NT2/D1 (cell line): ENCODE measurements around the gene ARSH.
"Not testable (repeated sequence)": the region's sequence is repeated elsewhere in the genome, so short reads cannot be mapped to it uniquely, and the experiment has no call there.

Experiments used
- DNase-seq: peaks from one replicate; pipeline ENCODE4 v3.0.0-alpha.2; 2011; ENCODE audit warnings: low read depth, low spot score
- H3K27me3 ChIP-seq: 2 replicates; pipeline ENCODE4 v1.6.0; 2011; ENCODE audit warnings: mild to moderate bottlenecking; ENCODE audit not compliant: insufficient read length, insufficient read depth
- H3K36me3 ChIP-seq: 2 replicates; pipeline ENCODE4 v1.6.1; 2011; ENCODE audit warnings: mild to moderate bottlenecking, low read length, mixed read lengths; ENCODE audit not compliant: insufficient read depth, insufficient read length
- H3K4me1 ChIP-seq: 2 replicates; pipeline ENCODE4 v1.5.1; 2011; ENCODE audit not compliant: insufficient read depth, insufficient read length
- H3K4me3 ChIP-seq: 2 replicates; pipeline ENCODE4 v1.5.1; 2011; ENCODE audit warnings: low read depth; ENCODE audit not compliant: insufficient read length
- H3K9ac ChIP-seq: 2 replicates; pipeline ENCODE4 v1.6.0; 2011; ENCODE audit warnings: low read depth; ENCODE audit not compliant: insufficient read length
- H3K9me3 ChIP-seq: 2 replicates; pipeline ENCODE4 v1.5.1; 2011; ENCODE audit warnings: mild to moderate bottlenecking, low read length; ENCODE audit not compliant: insufficient read depth
- SUZ12 ChIP-seq: IDR thresholded peaks from 2 replicates; pipeline ENCODE4 v1.6.1; 2011; ENCODE audit not compliant: insufficient read length, insufficient read depth; ENCODE audit errors: extremely low read depth
- YY1 ChIP-seq: IDR thresholded peaks from 2 replicates; pipeline ENCODE4 v1.6.1; 2011; ENCODE audit not compliant: insufficient read length, insufficient read depth
- ZNF274 ChIP-seq: IDR thresholded peaks from 2 replicates; pipeline ENCODE4 v1.6.1; 2011; ENCODE audit warnings: mild to moderate bottlenecking, low read depth, low read length

The ARSH gene

GRCh38 chrX:3006495-3006894 lies at the start of gene ARSH:
Gene ARSH (plus strand): TSS chrX:3006546. CDS start chrX:3006613, 67 bp downstream.
- no peak within 1 kb of the TSS for H3K9ac ChIP-seq
- no peak within 1 kb of the TSS for H3K4me3 ChIP-seq
- H3K36me3 ChIP-seq = no peaks in the 10 kb centered on the region
- peaks cover 2% of the 10 kb centered on the region for H3K4me1 ChIP-seq
- no peaks in the 10 kb centered on the region for H3K27me3 ChIP-seq
- TF ChIP-seq SUZ12 (no peak), ZNF274 (no peak)
- H3K9me3 ChIP-seq = peaks cover 10% of the 10 kb centered on the region
- no peak for DNase-seq

DNA sequence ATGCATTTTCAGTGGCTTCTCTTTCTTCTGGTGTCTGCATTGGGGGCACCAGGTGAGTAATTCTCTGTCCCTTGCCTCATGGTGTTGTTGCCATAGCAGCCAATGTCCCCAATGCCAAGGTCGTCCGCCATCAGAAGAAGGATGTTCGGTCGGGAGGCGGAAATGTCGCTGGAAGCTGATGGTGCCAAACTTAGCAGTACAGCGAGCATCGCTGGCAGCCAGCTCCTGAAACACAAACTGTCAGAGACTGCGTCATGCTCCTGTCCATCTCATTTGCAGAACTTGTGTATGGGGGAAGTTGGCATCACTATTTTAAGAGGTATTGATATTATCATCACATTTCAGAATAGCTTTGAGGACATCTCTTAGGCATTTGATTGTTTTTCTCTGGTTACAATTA lies 48.1 kb upstream of the ARSH start:
- H3K27me3 ChIP-seq = no peaks in the 10 kb centered on the region
- H3K4me3 ChIP-seq = no peak overlapping the region
- TF ChIP-seq SUZ12 (no peak), YY1 (no peak), ZNF274 (no peak)
- no peak overlapping the region for H3K9ac ChIP-seq
- H3K9me3 ChIP-seq = no peaks in the 10 kb centered on the region
- peaks cover 17% of the 10 kb centered on the region for H3K36me3 ChIP-seq
- no peak for DNase-seq
- H3K4me1 ChIP-seq = peaks cover 3% of the 10 kb centered on the region

- Histone ChIP-seq H3K27me3 (no peaks in the 10 kb centered on the region), H3K9me3 (no peaks in the 10 kb centered on the region), H3K4me3 (no peak overlapping the region), H3K36me3 (peaks cover 9% of the 10 kb centered on the region), H3K9ac (peak overlapping the region; percentile 51), H3K4me1 (peaks cover 3% of the 10 kb centered on the region)
- no peak for TF ChIP-seq ZNF274
- TF ChIP-seq SUZ12 = no peak
- no peak for TF ChIP-seq YY1
- no peak for DNase-seq
Measured at GRCh38 chrX:2960861-2961515, 45.4 kb upstream of the ARSH start.

DNA sequence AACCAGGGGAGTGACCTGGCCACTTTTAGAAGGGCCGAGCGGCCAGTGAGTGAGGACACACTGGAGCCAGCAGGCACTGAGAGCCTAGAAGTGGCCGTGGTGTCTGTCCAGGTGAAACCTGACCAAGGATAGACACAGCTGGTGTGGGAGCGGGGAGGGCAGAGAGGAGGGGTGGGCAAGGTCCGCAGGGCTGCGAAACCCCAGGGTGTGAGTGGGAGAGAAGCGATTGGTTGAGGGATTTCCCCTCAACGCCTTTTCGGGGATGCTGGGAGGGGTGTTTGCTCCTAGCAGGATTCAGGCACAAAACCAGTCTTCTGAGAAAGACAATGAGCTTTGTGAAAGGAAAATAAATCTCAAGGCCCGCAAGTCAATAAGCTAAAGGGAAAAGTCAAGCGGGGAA lies 44.0 kb upstream of the ARSH start:
- Histone ChIP-seq H3K4me1 (peaks cover 3% of the 10 kb centered on the region), H3K27me3 (no peaks in the 10 kb centered on the region), H3K9ac (peak overlapping the region; percentile 74), H3K9me3 (no peaks in the 10 kb centered on the region), H3K36me3 (peaks cover 9% of the 10 kb centered on the region), H3K4me3 (no peak overlapping the region)
- DNase-seq = no peak
- TF ChIP-seq ZNF274 (no peak), SUZ12 (no peak), YY1 (no peak)

- H3K4me3 ChIP-seq = peak overlapping the region; percentile 22
- H3K9ac ChIP-seq = peak overlapping the region; percentile 56
- H3K27me3 ChIP-seq, H3K4me1 ChIP-seq, H3K36me3 ChIP-seq, DNase-seq, H3K9me3 ChIP-seq: not testable (repeated sequence)
Measured at GRCh38 chrX:2963449-2963848, 42.9 kb upstream of the ARSH start.

DNA sequence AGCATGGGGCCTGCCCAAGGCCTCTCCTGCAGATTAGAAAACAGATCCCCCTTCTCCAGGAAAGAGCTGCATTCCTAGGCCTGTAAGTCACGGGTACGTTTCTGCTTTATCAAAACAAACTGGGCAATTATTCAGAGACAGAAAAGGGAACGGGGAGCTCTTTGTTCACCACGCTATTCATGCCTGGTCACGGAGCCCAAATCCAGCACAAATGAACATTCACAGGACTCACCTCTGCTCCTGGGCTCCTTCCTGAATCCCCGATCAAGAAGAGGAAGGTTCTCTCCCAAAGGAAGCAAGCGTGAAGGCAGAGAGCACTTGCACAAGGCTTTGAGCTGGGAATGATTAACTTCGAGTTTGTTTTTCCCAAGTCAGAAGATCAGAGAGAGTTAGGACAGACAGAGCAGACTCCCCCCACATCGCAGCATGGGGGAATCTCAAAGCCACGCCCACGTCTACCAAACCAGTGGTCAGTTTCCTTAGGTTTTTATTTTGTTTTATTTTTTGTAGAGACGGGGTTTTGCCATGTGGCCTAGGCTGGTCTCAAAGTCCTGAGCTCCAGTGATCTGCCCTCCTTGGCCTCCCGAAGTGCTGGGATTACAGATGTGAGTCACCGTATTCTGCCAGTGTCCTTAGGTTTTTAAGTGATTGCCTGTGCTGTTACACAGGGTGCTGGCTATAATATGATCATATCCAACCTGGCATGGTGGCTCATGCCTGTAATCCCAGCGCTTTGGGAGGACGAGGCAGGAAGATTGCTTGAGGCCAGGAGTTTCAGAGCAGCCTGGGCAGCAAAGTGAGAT lies 42.2 kb upstream of the ARSH start:
- not testable (repeated sequence) for H3K9me3 ChIP-seq, H3K4me1 ChIP-seq, H3K27me3 ChIP-seq, H3K36me3 ChIP-seq, DNase-seq
- Histone ChIP-seq H3K9ac (peak overlapping the region; percentile 63), H3K4me3 (peak overlapping the region; percentile 22)

DNA sequence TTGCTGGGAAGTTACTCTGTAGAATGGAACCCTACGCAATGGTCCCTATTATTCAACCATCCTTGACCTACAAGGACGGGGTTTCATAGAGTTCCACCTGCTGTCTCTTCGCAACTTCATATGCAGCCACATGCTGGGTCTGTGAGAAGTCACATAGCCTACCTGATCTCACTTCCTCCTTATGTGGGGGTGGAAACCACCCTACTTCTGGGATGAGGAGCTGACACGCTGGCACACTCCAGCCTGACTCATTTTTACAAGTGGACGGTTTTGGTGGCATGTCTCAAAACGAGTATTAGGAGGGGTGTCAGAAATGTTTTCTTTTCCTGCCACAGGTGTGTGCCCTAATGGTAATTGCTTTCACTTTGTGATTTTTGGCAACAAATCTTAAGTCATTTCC lies 40.4 kb upstream of the ARSH start:
- H3K4me1 ChIP-seq = peaks cover 3% of the 10 kb centered on the region
- no peaks in the 10 kb centered on the region for H3K36me3 ChIP-seq
- no peak overlapping the region for H3K9ac ChIP-seq
- H3K27me3 ChIP-seq = no peaks in the 10 kb centered on the region
- no peak overlapping the region for H3K4me3 ChIP-seq
- H3K9me3 ChIP-seq = no peaks in the 10 kb centered on the region
- TF ChIP-seq ZNF274 (no peak), SUZ12 (no peak), YY1 (no peak)
- DNase-seq = no peak

- Histone ChIP-seq H3K4me3 (no peak overlapping the region), H3K4me1 (peaks cover 3% of the 10 kb centered on the region), H3K9me3 (peaks cover 6% of the 10 kb centered on the region; the same call in 1 of the 2 replicates), H3K27me3 (no peaks in the 10 kb centered on the region), H3K36me3 (no peaks in the 10 kb centered on the region), H3K9ac (no peak overlapping the region)
- TF ChIP-seq SUZ12 = no peak
- TF ChIP-seq YY1 = no peak
- no peak for TF ChIP-seq ZNF274
- DNase-seq = no peak
Measured at GRCh38 chrX:2967012-2967411, 39.3 kb upstream of the ARSH start.
